ENCODE results near the gene PRKCE. TPM values are rescaled to one million over a fixed set of nuclear protein-coding genes. Genes with fewer than 3 reads are reported as not detected.

PRKCE gene
- total RNA-seq, 2 experiments from 2014 or later: 24.9 to 26.2 TPM

DNA sequence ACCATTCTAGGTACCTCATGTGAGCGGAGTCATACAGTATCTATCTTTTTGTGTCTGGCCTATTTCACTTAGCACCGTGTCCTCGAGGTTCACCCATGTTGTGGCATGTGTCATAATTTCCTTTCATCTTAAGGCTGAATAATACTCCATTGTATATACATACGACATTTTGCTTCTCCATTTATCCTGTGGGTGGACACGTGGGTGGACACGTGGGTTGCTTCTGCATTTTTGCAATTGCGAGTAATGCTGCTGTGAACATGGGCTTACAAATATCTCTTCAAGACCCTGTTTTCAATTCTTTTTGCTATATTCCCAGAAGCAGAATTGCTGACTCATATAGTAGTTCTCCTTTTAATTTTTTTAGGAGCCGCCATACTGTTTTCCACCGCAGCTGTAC lies 402.1 kb downstream of the PRKCE start:
- Mint-ChIP-seq H3K27ac (no peak overlapping the region), H3K9me3 (no peaks in the 10 kb centered on the region), H3K27me3 (no peaks in the 10 kb centered on the region), H3K4me3 (no peak overlapping the region), H3K36me3 (ENCODE audit: low read depth) (no peaks in the 10 kb centered on the region), H3K4me1 (ENCODE audit: low read depth) (no peaks in the 10 kb centered on the region)
- Histone ChIP-seq H3K27me3 (ENCODE audit: control insufficient read depth in 1 of 2, insufficient read depth in 2 of 2, low read length in 2 of 2) (no peaks in the 10 kb centered on the region), H3K36me3 (ENCODE audit: insufficient read depth, low read length) (no peaks in the 10 kb centered on the region), H3K4me1 (ENCODE audit: insufficient read depth, low read length) (no peaks in the 10 kb centered on the region), H3K4me3 (ENCODE audit: low read length) (no peak overlapping the region), H3K9me3 (ENCODE audit: control insufficient read depth in 1 of 2, insufficient read depth in 1 of 2, low read length in 2 of 2) (no peaks in the 10 kb centered on the region), H3K27ac (ENCODE audit: low read depth in 1 of 2, low read length in 2 of 2) (no peak overlapping the region)
- intact Hi-C loops (cut with DNase I, micrococcal nuclease): no loop called here
- ChIA-PET CTCF (no interaction called here), POLR2A (no interaction called here)
- TF ChIP-seq, protein P1, sequence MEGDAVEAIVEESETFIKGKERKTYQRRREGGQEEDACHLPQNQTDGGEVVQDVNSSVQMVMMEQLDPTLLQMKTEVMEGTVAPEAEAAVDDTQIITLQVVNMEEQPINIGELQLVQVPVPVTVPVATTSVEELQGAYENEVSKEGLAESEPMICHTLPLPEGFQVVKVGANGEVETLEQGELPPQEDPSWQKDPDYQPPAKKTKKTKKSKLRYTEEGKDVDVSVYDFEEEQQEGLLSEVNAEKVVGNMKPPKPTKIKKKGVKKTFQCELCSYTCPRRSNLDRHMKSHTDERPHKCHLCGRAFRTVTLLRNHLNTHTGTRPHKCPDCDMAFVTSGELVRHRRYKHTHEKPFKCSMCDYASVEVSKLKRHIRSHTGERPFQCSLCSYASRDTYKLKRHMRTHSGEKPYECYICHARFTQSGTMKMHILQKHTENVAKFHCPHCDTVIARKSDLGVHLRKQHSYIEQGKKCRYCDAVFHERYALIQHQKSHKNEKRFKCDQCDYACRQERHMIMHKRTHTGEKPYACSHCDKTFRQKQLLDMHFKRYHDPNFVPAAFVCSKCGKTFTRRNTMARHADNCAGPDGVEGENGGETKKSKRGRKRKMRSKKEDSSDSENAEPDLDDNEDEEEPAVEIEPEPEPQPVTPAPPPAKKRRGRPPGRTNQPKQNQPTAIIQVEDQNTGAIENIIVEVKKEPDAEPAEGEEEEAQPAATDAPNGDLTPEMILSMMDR (IDR thresholded peaks at IDR 0.05): no peak
- ATAC-seq (ENCODE audit: poor library complexity): no peak
- no peak for DNase-seq

DNA sequence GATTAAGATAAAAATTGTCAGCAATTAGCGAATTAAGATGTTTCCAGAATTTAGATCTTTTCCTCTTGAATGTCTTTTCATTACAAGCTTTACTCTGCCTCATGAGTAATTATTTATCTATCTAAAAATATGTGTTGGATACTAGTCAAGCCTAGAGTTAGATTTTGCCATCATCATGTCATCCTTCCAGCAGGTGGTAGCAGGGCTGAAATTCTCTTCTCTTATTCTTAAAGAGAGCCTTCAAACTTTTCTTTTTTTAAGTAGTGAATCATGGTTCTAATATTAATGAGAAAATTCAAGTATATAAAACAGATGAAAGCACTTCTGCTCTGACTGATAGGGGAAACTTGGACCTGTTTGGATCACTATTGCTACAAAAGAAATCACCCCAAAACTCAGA lies 405.1 kb downstream of the PRKCE start:
- H3K27ac Mint-ChIP-seq: no peak overlapping the region
- TF ChIP-seq, protein P1 (IDR thresholded peaks at IDR 0.05): no peak
- Histone ChIP-seq H3K4me3 (ENCODE audit: low read length) (no peak overlapping the region), H3K36me3 (ENCODE audit: insufficient read depth, low read length) (no peaks in the 10 kb centered on the region), H3K27ac (ENCODE audit: low read depth in 1 of 2, low read length in 2 of 2) (no peak overlapping the region), H3K4me1 (ENCODE audit: insufficient read depth, low read length) (no peaks in the 10 kb centered on the region), H3K9me3 (ENCODE audit: control insufficient read depth in 1 of 2, insufficient read depth in 1 of 2, low read length in 2 of 2) (no peaks in the 10 kb centered on the region), H3K27me3 (ENCODE audit: control insufficient read depth in 1 of 2, insufficient read depth in 2 of 2, low read length in 2 of 2) (no peaks in the 10 kb centered on the region)
- H3K4me1 Mint-ChIP-seq (ENCODE audit: low read depth): no peaks in the 10 kb centered on the region
- no peaks in the 10 kb centered on the region for H3K9me3 Mint-ChIP-seq
- intact Hi-C loops (cut with DNase I, micrococcal nuclease): no loop called here
- no peaks in the 10 kb centered on the region for H3K36me3 Mint-ChIP-seq (ENCODE audit: low read depth)
- DNase-seq: no peak
- no peak overlapping the region for H3K4me3 Mint-ChIP-seq
- H3K27me3 Mint-ChIP-seq: no peaks in the 10 kb centered on the region
- POLR2A ChIA-PET: no interaction called here
- no peak for ATAC-seq (ENCODE audit: poor library complexity)
- CTCF ChIA-PET: interaction anchor here (0.8 kb wide), 1 partner anchor 24 kb away, joined by 3 read pairs; no protein-coding TSS in a partner anchor

DNA sequence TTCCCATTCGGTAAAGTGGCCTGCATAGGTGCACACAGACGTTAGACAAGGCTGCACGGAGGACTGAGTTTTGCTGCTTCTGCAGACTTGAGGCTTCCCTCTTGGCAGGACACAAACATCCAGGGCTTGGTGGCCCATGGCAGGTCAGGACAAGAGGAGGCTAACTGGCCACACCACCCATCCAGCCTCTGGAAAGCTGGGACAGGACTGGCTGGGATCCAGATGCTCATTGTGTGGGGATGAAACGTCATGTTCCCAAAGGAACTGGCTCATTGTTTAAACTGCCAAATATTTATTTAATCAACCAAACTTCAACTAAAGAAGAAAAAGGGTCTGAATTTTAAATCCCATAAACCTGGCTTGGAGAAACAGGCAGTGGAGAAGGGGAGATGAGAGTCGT lies 406.7 kb downstream of the PRKCE start:
- TF ChIP-seq, protein P1 (IDR thresholded peaks at IDR 0.05): no peak

More for the DNA sequence above, 406.7 kb downstream of the PRKCE start:
- no peaks in the 10 kb centered on the region for H3K4me1 ChIP-seq (ENCODE audit: insufficient read depth, low read length)
- H3K27me3 Mint-ChIP-seq: no peaks in the 10 kb centered on the region
- no peaks in the 10 kb centered on the region for H3K9me3 Mint-ChIP-seq
- no peak overlapping the region for H3K27ac ChIP-seq (ENCODE audit: low read depth in 1 of 2, low read length in 2 of 2)
- ATAC-seq (ENCODE audit: poor library complexity): no peak
- no peaks in the 10 kb centered on the region for H3K36me3 ChIP-seq (ENCODE audit: insufficient read depth, low read length)
- no peak overlapping the region for H3K4me3 ChIP-seq (ENCODE audit: low read length)
- H3K27ac Mint-ChIP-seq: no peak overlapping the region
- H3K36me3 Mint-ChIP-seq (ENCODE audit: low read depth): no peaks in the 10 kb centered on the region
- CTCF ChIA-PET: no interaction called here
- no peak for DNase-seq
- POLR2A ChIA-PET: no interaction called here
- no peak overlapping the region for H3K4me3 Mint-ChIP-seq
- no peaks in the 10 kb centered on the region for H3K4me1 Mint-ChIP-seq (ENCODE audit: low read depth)
- intact Hi-C loops (cut with DNase I, micrococcal nuclease): no loop called here
- H3K27me3 ChIP-seq (ENCODE audit: control insufficient read depth in 1 of 2, insufficient read depth in 2 of 2, low read length in 2 of 2): no peaks in the 10 kb centered on the region
- H3K9me3 ChIP-seq (ENCODE audit: control insufficient read depth in 1 of 2, insufficient read depth in 1 of 2, low read length in 2 of 2): no peaks in the 10 kb centered on the region
